GM12891 (cell line): ENCODE results near the gene ZFAND4.

Experiments
- PAX5 ChIP-seq: IDR thresholded peaks from 2 replicates; pipeline ENCODE4 v1.6.1; 2011; ENCODE audit warnings: low read length, moderate library complexity, mild to moderate bottlenecking; ENCODE audit not compliant: insufficient read depth, severe bottlenecking
- POLR2A ChIP-seq: IDR thresholded peaks from 2 replicates; pipeline ENCODE4 v1.6.1; 2011; ENCODE audit warnings: low read depth, low read length, control low read depth
- POLR2AphosphoS5 ChIP-seq: IDR thresholded peaks from 2 replicates; pipeline ENCODE4 v1.6.1; 2011; ENCODE audit warnings: low read depth, low read length, control low read depth
- POU2F2 ChIP-seq: IDR thresholded peaks from 2 replicates; pipeline ENCODE4 v1.6.1; 2011; ENCODE audit warnings: low read depth, mild to moderate bottlenecking, control low read depth, low read length, moderate library complexity
- SPI1 ChIP-seq: IDR thresholded peaks from 2 replicates; pipeline ENCODE4 v1.6.1; 2011; ENCODE audit warnings: low read depth, low read length, control low read depth
- TAF1 ChIP-seq: IDR thresholded peaks from 2 replicates; pipeline ENCODE4 v1.6.1; 2011; ENCODE audit warnings: low read depth, low read length, control low read depth

DNA sequence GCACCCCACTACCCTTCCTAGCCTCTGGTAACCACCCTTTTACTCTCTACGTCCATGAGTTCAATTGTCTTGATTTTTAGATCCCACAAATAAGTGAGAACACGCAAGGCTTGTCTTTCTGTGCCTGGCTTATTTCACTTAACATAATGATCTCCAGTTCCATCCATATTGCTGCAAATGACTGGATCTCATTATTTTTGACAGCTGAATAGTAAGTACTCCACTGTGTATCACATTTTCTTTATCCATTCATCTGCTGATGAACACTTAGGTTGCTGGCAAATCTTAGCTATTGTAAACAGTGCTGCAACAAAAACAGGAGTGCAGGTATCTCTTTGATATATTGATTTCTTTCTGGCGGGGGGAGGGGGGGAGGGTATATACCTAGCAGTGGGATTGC is 106.2 kb downstream of the ZFAND4 start:
- TF ChIP-seq SPI1 (no peak), POLR2AphosphoS5 (no peak), POLR2A (no peak), TAF1 (no peak), POU2F2 (no peak), PAX5 (no peak)
